H1 (cell line): ENCODE data around the gene SH3BP2. TPM values are rescaled to one million over a fixed set of nuclear protein-coding genes. Genes with fewer than 3 reads are reported as not detected.
A peak's percentile ranks its signal among the peaks of the same experiment; 100 is the strongest.

ENCODE experiments used
- CTCF ChIA-PET: fragments of 300-600 bp; sonication (Branson Sonifier 250); formaldehyde crosslinking; loops from one replicate; lab custom pipeline; 2021; ENCODE audit not compliant: partially characterized antibody; lab: Charles Lee
- POLR2A ChIA-PET: fragments of 300-600 bp; sonication (Branson Sonifier 250); formaldehyde crosslinking; loops from one replicate; lab custom pipeline; 2021; ENCODE audit warnings: inconsistent platforms; ENCODE audit not compliant: partially characterized antibody; lab: Charles Lee
- DNase-seq, 2 experiments: peaks; one replicate each; pipeline versions ENCODE4 v3.0.0 to v3.0.0-alpha.2; 2010 to 2022; ENCODE audit warnings: low spot score in 2 of 2, low read depth in 1 of 2, mixed read lengths in 1 of 2
- FAIRE-seq: peaks from 2 replicates; lab custom pipeline; 2011; peaks lifted over from hg19 to GRCh38; lab: Jason Lieb, UNC
- H2AFZ ChIP-seq: 2 replicates; pipeline ENCODE4 v1.8.1; 2012; ENCODE audit warnings: low read length, inconsistent platforms
- H2AK5ac ChIP-seq: 2 replicates; pipeline ENCODE4 v1.6.1; 2013; ENCODE audit warnings: low read depth, low read length
- H2BK120ac ChIP-seq: replicated peaks from 2 replicates; pipeline ENCODE3; 2013; ENCODE audit warnings: low read depth, low read length, inconsistent platforms
- H2BK12ac ChIP-seq: 2 replicates; pipeline ENCODE4 v1.6.1; 2013; ENCODE audit warnings: low read depth, low read length
- H2BK15ac ChIP-seq: 2 replicates; pipeline ENCODE4 v1.6.1; 2013; ENCODE audit warnings: low read length
- H2BK20ac ChIP-seq: 2 replicates; pipeline ENCODE4 v1.6.1; 2013; ENCODE audit warnings: low read length
- H2BK5ac ChIP-seq: 2 replicates; pipeline ENCODE4 v1.6.1; 2013; ENCODE audit warnings: low read depth, low read length
- H3K14ac ChIP-seq: 2 replicates; pipeline ENCODE4 v1.6.1; 2013; ENCODE audit warnings: inconsistent platforms; ENCODE audit not compliant: insufficient read length
- H3K18ac ChIP-seq: 2 replicates; pipeline ENCODE4 v1.6.1; 2013; ENCODE audit warnings: low read length; ENCODE audit errors: extremely low read depth
- H3K23ac ChIP-seq: 2 replicates; pipeline ENCODE4 v1.6.1; 2013; ENCODE audit warnings: inconsistent platforms; ENCODE audit not compliant: insufficient read length
- H3K23me2 ChIP-seq: 2 replicates; pipeline ENCODE4 v1.6.1; 2013; ENCODE audit warnings: low read depth, low read length
- H3K27ac ChIP-seq: 2 replicates; pipeline ENCODE4 v1.6.1; 2011; ENCODE audit warnings: low read depth, low read length, inconsistent platforms
- H3K27me3 ChIP-seq, 4 experiments: replicated peaks in 1 of 4; 1 replicate in 1 of 4; 2 replicates in 3 of 4; pipeline versions ENCODE4 v1.6.1 to v1.8.1; 2011 to 2013; ENCODE audit warnings: low read length in 3 of 4, mild to moderate bottlenecking in 3 of 4, inconsistent platforms in 2 of 4, mixed read lengths in 2 of 4, moderate library complexity in 1 of 4; ENCODE audit not compliant: control insufficient read depth in 3 of 4, insufficient read depth in 3 of 4; ENCODE audit errors: extremely low read depth in 1 of 4
- H3K36me3 ChIP-seq, 4 experiments: 2 replicates each; pipeline versions ENCODE4 v1.6.1 to v1.8.1; 2011 to 2013; ENCODE audit warnings: mild to moderate bottlenecking in 4 of 4, low read length in 3 of 4, moderate library complexity in 2 of 4, control low read depth in 1 of 4, inconsistent platforms in 1 of 4; ENCODE audit not compliant: insufficient read depth in 4 of 4, control insufficient read depth in 2 of 4
- H3K4ac ChIP-seq: replicated peaks from 2 replicates; pipeline ENCODE3; 2013; ENCODE audit warnings: low read length, low read depth, mixed read lengths, inconsistent platforms; ENCODE audit not compliant: insufficient read length
- H3K4me1 ChIP-seq, 4 experiments: replicated peaks in 1 of 4; 1 replicate in 1 of 4; 2 replicates in 3 of 4; pipeline versions ENCODE4 v1.6.1 to v1.8.1; 2011 to 2013; ENCODE audit warnings: low read length in 3 of 4, inconsistent platforms in 2 of 4, mixed read lengths in 1 of 4; ENCODE audit not compliant: insufficient read depth in 4 of 4, control insufficient read depth in 3 of 4
- H3K4me2 ChIP-seq, 2 experiments: 2 replicates each; pipeline versions ENCODE4 v1.6.1 to v1.8.1; 2011 to 2013; ENCODE audit warnings: low read depth in 2 of 2, low read length in 2 of 2, control low read depth in 1 of 2, inconsistent platforms in 1 of 2, mild to moderate bottlenecking in 1 of 2; ENCODE audit not compliant: insufficient read depth in 1 of 2
- H3K4me3 ChIP-seq, 4 experiments: fragments of 200-600, 300-600 bp in 1 of 4; sonication (generic), shearing (Covaris generic), sonication (Bioruptor Twin) in 1 of 4; 2 replicates each; pipeline versions ENCODE4 v1.5.1 to v1.8.1; 2011 to 2016; ENCODE audit warnings: low read length in 4 of 4, low read depth in 3 of 4, control low read depth in 2 of 4, inconsistent platforms in 2 of 4, mild to moderate bottlenecking in 2 of 4, mixed read lengths in 1 of 4, moderate library complexity in 1 of 4; ENCODE audit not compliant: insufficient read depth in 2 of 4; ENCODE audit errors: extremely low read depth in 1 of 4
- H3K56ac ChIP-seq: replicated peaks from 2 replicates; pipeline ENCODE3; 2013; ENCODE audit warnings: low read depth, mild to moderate bottlenecking, mixed read lengths, low read length, inconsistent platforms; ENCODE audit not compliant: insufficient read length
- H3K79me1 ChIP-seq: 2 replicates; pipeline ENCODE4 v1.6.1; 2013; ENCODE audit warnings: low read depth, low read length, control low read depth
- H3K79me2 ChIP-seq, 2 experiments: 2 replicates each; pipeline versions ENCODE4 v1.6.1 to v1.8.1; 2012 to 2013; ENCODE audit warnings: low read length in 2 of 2, mild to moderate bottlenecking in 2 of 2, inconsistent platforms in 1 of 2; ENCODE audit not compliant: insufficient read depth in 2 of 2, control insufficient read depth in 1 of 2
- H3K9ac ChIP-seq, 4 experiments: replicated peaks in 1 of 4; 1 replicate in 1 of 4; 2 replicates in 3 of 4; pipeline versions ENCODE4 v1.6.1 to v1.8.1; 2011 to 2013; ENCODE audit warnings: low read depth in 3 of 4, low read length in 3 of 4, control low read depth in 2 of 4, mild to moderate bottlenecking in 2 of 4, moderate library complexity in 2 of 4, inconsistent platforms in 1 of 4; ENCODE audit errors: extremely low read depth in 1 of 4
- H3K9me3 ChIP-seq, 2 experiments: 2 replicates each; pipeline versions ENCODE4 v1.6.1 to v1.8.1; 2012 to 2013; ENCODE audit warnings: mild to moderate bottlenecking in 2 of 2, moderate library complexity in 2 of 2, control low read depth in 1 of 2, inconsistent platforms in 1 of 2, low read depth in 1 of 2, low read length in 1 of 2, mixed read lengths in 1 of 2; ENCODE audit not compliant: insufficient read depth in 2 of 2
- H4K20me1 ChIP-seq, 2 experiments: replicated peaks in 1 of 2; 2 replicates each; pipeline versions ENCODE3 to v1.8.1; 2011 to 2013; ENCODE audit warnings: inconsistent platforms in 2 of 2, low read length in 2 of 2, mild to moderate bottlenecking in 1 of 2; ENCODE audit not compliant: insufficient read depth in 2 of 2, control insufficient read depth in 1 of 2
- H4K5ac ChIP-seq: 2 replicates; pipeline ENCODE4 v1.6.1; 2013; ENCODE audit warnings: low read length, low read depth, mixed read lengths, inconsistent platforms; ENCODE audit not compliant: insufficient read length
- H4K8ac ChIP-seq: 2 replicates; pipeline ENCODE4 v1.8.0; 2013; ENCODE audit warnings: mild to moderate bottlenecking, moderate library complexity, low read length, inconsistent platforms; ENCODE audit not compliant: insufficient read depth; ENCODE audit errors: extremely low read depth
- H4K91ac ChIP-seq: replicated peaks from 2 replicates; pipeline ENCODE3; 2013; ENCODE audit warnings: low read length, mixed read lengths, inconsistent platforms; ENCODE audit not compliant: insufficient read length
- CREB1 ChIP-seq: IDR thresholded peaks from 2 replicates; pipeline ENCODE4 v1.6.1; 2012; ENCODE audit warnings: inconsistent platforms
- KDM1A ChIP-seq: fragments of 200-600, 300-600 bp; sonication (generic); IDR thresholded peaks from 2 replicates; pipeline ENCODE4 v1.7.1; 2016; ENCODE audit warnings: mild to moderate bottlenecking, low read length, borderline replicate concordance
- KDM4A ChIP-seq: IDR thresholded peaks from one replicate; pipeline ENCODE4 v1.7.1; 2012; ENCODE audit warnings: low read depth, mild to moderate bottlenecking, moderate library complexity, low read length, inconsistent platforms; ENCODE audit not compliant: severe bottlenecking
- SP4 ChIP-seq: IDR thresholded peaks from 2 replicates; pipeline ENCODE4 v1.6.1; 2012; ENCODE audit warnings: low read length, inconsistent platforms
- ZNF274 ChIP-seq: IDR thresholded peaks from 2 replicates; pipeline ENCODE4 v1.7.0; 2012; ENCODE audit warnings: low read length, borderline replicate concordance; ENCODE audit errors: extremely low read depth
- WGBS, 2 experiments: shearing (Covaris generic) in 1 of 2; methylation state at CpG; one replicate each; pipeline versions ENCODE4 v1.1.6 to v1.1.7; 2013 to 2015; ENCODE audit warnings: low lambda C conversion rate in 2 of 2, mixed read lengths in 2 of 2, inconsistent platforms in 1 of 2, low coverage in 1 of 2, missing lambda C conversion rate in 1 of 2; ENCODE audit not compliant: insufficient replicate concordance in 2 of 2, insufficient coverage in 1 of 2, insufficient read length in 1 of 2; ENCODE audit errors: extremely low coverage in 1 of 2, missing lambda C conversion rate in 1 of 2; 5-methylcytosine and 5-hydroxymethylcytosine counted together
- polyA plus RNA-seq, 7 experiments: library from polyadenylated mRNA; depleted of rRNA in 3 of 7; stranded (reverse) in 5 of 7; unstranded in 2 of 7; fragments of >200 nt in 5 of 7; fragments of 200-250 nt in 2 of 7; gene quantifications; 1 replicate in 5 of 7; 2 replicates in 1 of 7; 4 replicates in 1 of 7; pipeline versions ENCODE4 v1.2.1 to v1.2.3, GENCODE V29; 2011 to 2013; ENCODE audit warnings: missing spikeins in 2 of 7, mixed read lengths in 2 of 7
- total RNA-seq: library from RNA; stranded (reverse); fragmentation: NEBNext Ultra II Directional; extraction: Animal tissue kit (Norgen Biotek cat#: 25700); gene quantifications from 2 replicates; pipeline ENCODE4 v1.2.1, GENCODE V29; 2021

Gene SH3BP2
- total and polyA plus RNA-seq, 2 of the 8 experiments (the other 6 are each of a cell fraction or from before 2014, with no cell fraction given): 27.4 to 31.4 TPM

DNA sequence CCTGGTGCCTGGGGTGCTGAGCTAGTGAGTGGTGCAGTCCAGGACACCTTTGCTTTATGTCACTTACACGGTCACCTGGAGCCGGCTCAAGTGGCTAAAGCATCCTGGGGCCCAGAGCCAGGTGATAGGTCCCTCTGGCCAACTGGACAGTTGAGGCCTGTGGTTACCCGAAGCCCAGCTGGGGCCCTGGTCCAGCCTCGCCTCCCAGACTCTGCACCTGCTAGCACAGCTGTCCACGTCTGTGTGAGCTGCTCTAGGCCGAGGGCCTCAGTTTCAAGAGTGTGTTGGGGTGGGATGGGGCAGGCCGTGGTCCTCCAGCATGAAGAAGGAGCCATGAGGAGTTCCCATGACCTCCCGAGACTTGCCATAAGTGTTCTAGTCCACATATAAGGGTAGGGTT lies 43.1 kb downstream of the SH3BP2 start:
- Histone ChIP-seq H4K5ac (no peak overlapping the region), H2AFZ (no peak overlapping the region), H2AK5ac (no peak overlapping the region), H3K27me3 (no peaks in the 10 kb centered on the region), H2BK120ac (no peak overlapping the region), H2BK20ac (no peak overlapping the region), H3K18ac (no peak overlapping the region), H2BK5ac (no peak overlapping the region), H3K4me2 (no peak overlapping the region), H2BK15ac (no peak overlapping the region), H3K79me2 (no peaks in the 10 kb centered on the region), H4K91ac (no peak overlapping the region), H3K4me1 (peaks cover 0 to 11% (median 5%) of the 10 kb centered on the region in 4 experiments; a peak in 6 of 7 replicates), H4K20me1 (peaks cover 0 to 5% of the 10 kb centered on the region in 2 experiments), H3K4me3 (no peak overlapping the region), H3K27ac (no peak overlapping the region), H3K56ac (no peak overlapping the region), H3K9ac (no peak overlapping the region; a peak in 1 of 7 replicates), H3K4ac (no peak overlapping the region), H3K79me1 (no peaks in the 10 kb centered on the region), H4K8ac (no peak overlapping the region; the same call in 1 of the 2 replicates), H3K14ac (no peak overlapping the region), H2BK12ac (no peak overlapping the region), H3K23me2 (no peaks in the 10 kb centered on the region), H3K36me3 (peaks cover 0 to 23% (median 14%) of the 10 kb centered on the region in 4 experiments; a peak in 7 of 8 replicates), H3K23ac (no peak overlapping the region), H3K9me3 (no peaks in the 10 kb centered on the region)
- peak in 1 of 2 experiments; percentile 31 for DNase-seq
- ChIA-PET POLR2A (interaction anchor here (0.8 to 8.8 kb wide), 4 partner anchors 9 to 16 kb away, joined by 3 to 75 read pairs (median 10); no protein-coding TSS in a partner anchor), CTCF (interaction anchor here (0.6 to 1.4 kb wide), 4 partner anchors 12 to 32 kb away, joined by 3 read pairs; no protein-coding TSS in a partner anchor)
- 90% methylated on average over 8 of the region's 8 CpGs; no CpG with 5 or more reads in 1 of the 2 experiments for WGBS, 2 experiments
- FAIRE-seq: no peak
- no peak for TF ChIP-seq CREB1
- TF ChIP-seq KDM4A: no peak
- TF ChIP-seq KDM1A: no peak
- TF ChIP-seq ZNF274: no peak
- TF ChIP-seq SP4: no peak
